ENCODE data around the gene AOPEP. TPM values are rescaled to one million over a fixed set of nuclear protein-coding genes. Genes with fewer than 3 reads are reported as not detected.

The AOPEP gene
- total and polyA plus RNA-seq, 2 donors (not counting 3 experiments of a cell fraction or from before 2014, with no cell fraction given): 20.2 to 41.6 TPM

- Histone ChIP-seq H3K79me2 (ENCODE audit: control insufficient read depth, insufficient read depth, low read length) (no peaks in the 10 kb centered on the region), H3K9ac (replicated peaks; ENCODE audit: extremely low read depth, insufficient read depth, low read length) (no peak overlapping the region), H3K36me3 (ENCODE audit: control insufficient read depth in 2 of 2, extremely low read depth in 1 of 2, insufficient read depth in 2 of 2, low read length in 2 of 2) (no peaks in the 10 kb centered on the region), H4K20me1 (replicated peaks; ENCODE audit: control insufficient read depth, extremely low read depth, insufficient read depth, low read length) (no peaks in the 10 kb centered on the region), H3K4me1 (ENCODE audit: control insufficient read depth, extremely low read depth, insufficient read depth, low read length) (no peaks in the 10 kb centered on the region), H2AFZ (ENCODE audit: low read depth, low read length) (no peak overlapping the region), H3K9me1 (replicated peaks; ENCODE audit: control insufficient read depth, extremely low read depth, insufficient read depth, low read length) (no peaks in the 10 kb centered on the region), H3K27ac (ENCODE audit: insufficient read depth, low read depth, low read length) (no peak overlapping the region), H3K9me3 (replicated peaks; ENCODE audit: control insufficient read depth, insufficient read depth, low read length) (no peaks in the 10 kb centered on the region), H3K27me3 (ENCODE audit: control insufficient read depth in 2 of 2, insufficient read depth in 2 of 2, low read length in 2 of 2) (no peaks in the 10 kb centered on the region), H3K4me3 (replicated peaks in 1 of 3; ENCODE audit: insufficient read depth in 1 of 3, low read depth in 1 of 3, low read length in 3 of 3) (no peak overlapping the region), H3K4me2 (ENCODE audit: insufficient read depth, low read length) (no peak overlapping the region)
- no peak for DNase-seq (ENCODE audit: low read depth, low spot score)
- CTCF ChIA-PET: interaction anchor here (6.5 kb wide), 1 partner anchor 343 kb away, joined by 134 read pairs; no protein-coding TSS in a partner anchor
- FAIRE-seq: no peak
- POLR2A ChIA-PET: no interaction called here
- no TSS peak for BruUV-seq (replicated peaks)
- dilution Hi-C loops (cut with MboI; ENCODE audit: extremely low pct_ligation_motif_present, low sequenced_read_pairs): no loop called here
- TF ChIP-seq MYC (IDR thresholded peaks at IDR 0.05; ENCODE audit: low read depth, low read length) (no peak), POLR2A (IDR thresholded peaks at IDR 0.05; ENCODE audit: low read depth, low read length) (no peak), MAX (IDR thresholded peaks at IDR 0.05; ENCODE audit: insufficient read depth, insufficient read length) (no peak), CTCF (IDR thresholded peaks at IDR 0.05; ENCODE audit: extremely low read depth in 1 of 2, insufficient read depth in 1 of 2, low read depth in 1 of 2, low read length in 2 of 2) (no peak), EZH2 (IDR thresholded peaks at IDR 0.05; ENCODE audit: borderline replicate concordance, low read depth, low read length, severe bottlenecking) (no peak), FOS (IDR thresholded peaks at IDR 0.05; ENCODE audit: borderline replicate concordance, insufficient read depth, low read length) (no peak), POLR2AphosphoS5 (IDR thresholded peaks at IDR 0.05; ENCODE audit: insufficient read depth, low read depth, low read length) (no peak), JUN (IDR thresholded peaks at IDR 0.05; ENCODE audit: borderline replicate concordance, insufficient read depth, insufficient read length, low read depth) (no peak), GATA2 (IDR thresholded peaks at IDR 0.05; ENCODE audit: insufficient read depth, insufficient read length, low read depth, low read length) (no peak)
- intact Hi-C loops (cut with micrococcal nuclease): no loop called here
Measured at GRCh38 chr9:94786586-94786985, 60.1 kb downstream of the AOPEP start.

Measured in endothelial cell of umbilical vein (primary cell).